ENCODE measurements around the gene ARIH1.
"Not testable (repeated sequence)": the region's sequence is repeated elsewhere in the genome, so short reads cannot be mapped to it uniquely, and the experiment has no call there.

ARIH1 gene

DNA sequence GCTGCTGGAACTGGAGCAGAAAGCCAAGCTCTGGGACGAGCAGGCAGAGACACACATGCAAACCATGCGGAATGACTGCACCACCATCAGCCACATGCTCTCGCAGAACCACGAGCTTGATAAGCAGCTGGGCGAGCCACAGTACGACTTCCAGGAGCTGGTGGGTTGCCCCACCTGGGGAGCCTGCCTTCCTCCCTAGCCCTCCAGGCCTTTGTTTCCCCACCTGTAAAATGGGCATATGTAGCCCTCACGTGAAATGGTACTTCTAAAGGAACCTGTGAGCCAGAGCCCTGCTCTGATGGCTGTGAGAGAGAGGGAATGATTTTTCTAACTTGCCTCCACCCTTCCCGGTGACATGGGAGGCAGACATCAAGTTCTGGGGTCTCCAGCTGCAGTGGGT is 135.7 kb downstream of the ARIH1 start:
- no peak for DNase-seq

GRCh38 chr15:72612324-72612723 is 138.2 kb downstream of the ARIH1 start:
- not testable (repeated sequence) for DNase-seq

GRCh38 chr15:72614810-72615532 is 140.8 kb downstream of the ARIH1 start:
- no peak for DNase-seq

GRCh38 chr15:72615533-72616233 is 141.6 kb downstream of the ARIH1 start:
- not testable (repeated sequence) for DNase-seq

DNA sequence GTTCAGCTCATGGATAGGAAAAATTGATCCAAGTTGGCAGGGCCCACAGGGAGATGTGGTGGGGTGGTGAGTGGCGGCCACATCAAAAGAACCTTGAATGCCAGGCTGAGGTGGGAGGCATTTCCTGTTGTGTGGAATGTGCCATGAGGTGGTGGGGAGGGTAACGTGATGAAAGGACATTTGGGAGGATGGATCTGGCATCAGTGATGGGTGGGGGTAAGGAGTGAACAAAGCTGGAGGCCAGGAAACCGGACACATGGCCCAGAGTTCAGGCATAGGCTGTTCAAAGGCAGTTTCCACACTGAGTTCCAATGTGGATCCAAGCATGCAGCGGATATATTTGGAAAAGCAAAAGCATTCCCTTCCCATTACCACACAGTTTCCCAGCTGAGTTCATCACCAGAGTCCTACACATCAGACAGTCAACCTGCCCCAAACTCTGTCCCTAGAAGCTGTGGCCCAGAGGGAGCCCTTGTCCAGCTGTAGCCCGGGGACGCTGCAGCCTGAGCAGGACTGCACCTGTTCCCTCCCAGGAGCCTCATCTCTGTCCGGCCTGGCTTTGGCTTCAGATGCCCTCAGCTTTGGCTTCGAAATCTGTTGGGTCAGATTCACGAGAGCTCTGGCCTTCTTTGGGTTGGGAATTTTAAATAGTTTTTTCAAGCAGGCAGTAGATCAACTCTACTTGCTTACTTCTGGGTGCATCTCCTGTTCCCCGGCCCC is 142.5 kb downstream of the ARIH1 start:
- no peak for DNase-seq

GRCh38 chr15:72623854-72624253 is 149.7 kb downstream of the ARIH1 start:
- DNase-seq, result not testable (repeated sequence)

DNA sequence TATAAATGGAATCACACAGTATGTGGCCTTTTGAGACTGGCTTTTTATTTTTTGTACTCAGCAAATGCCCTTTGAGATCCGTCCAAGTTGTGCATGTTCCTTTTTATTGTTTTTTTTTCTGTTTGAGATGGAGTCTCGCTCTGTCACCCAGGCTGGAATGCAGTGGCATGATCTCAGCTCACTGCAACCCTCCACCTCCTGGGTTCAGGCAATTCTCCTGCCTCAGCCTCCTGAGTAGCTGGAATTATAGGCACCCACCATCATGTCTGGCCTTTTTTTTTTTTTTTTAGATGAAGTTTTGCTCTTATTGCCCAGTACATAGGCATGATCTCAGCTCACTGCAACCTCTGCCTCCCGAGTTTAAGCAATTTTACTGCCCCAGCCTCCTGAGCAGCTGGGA is 152.0 kb downstream of the ARIH1 start:
- not testable (repeated sequence) for DNase-seq

DNA sequence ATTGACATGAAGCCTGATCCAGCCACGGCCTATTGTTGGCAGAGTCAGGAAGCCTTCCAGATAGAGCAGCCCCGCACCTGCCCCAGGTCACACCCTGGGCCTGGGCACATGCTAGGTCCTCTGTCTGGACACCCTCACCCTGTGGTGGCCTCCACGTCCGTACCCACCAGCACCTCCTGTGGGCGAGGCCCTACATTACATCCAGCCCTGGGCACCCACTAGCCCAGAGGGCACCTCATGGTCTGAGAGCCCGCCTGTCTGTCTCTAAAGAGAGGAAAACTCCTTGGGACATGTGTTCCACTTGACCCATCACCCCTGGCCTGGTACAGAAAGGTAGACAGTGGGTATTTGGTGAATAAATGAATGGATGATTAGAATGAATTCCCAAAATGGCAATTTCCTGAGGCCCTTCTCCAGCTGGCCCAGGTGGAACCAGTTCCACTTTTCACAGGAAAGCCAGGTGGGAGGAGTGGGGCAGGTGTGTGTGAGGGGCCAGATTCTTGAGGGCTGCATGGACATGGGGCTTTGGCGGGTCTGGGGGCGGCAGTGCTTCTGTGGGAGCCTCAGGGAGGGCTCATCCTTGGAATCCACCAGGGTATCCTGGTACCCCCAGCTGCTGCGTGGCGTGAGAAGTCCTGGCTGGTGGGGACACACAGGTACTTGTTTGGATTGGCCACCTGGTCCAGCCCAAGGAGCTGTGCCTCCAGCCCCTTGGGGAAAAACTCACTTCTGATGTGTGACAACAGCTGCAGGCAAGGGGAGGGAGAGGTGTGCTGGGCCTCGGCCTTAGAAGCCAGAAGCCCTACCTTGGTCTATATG is 154.3 kb downstream of the ARIH1 start:
- not testable (repeated sequence) for DNase-seq

DNA sequence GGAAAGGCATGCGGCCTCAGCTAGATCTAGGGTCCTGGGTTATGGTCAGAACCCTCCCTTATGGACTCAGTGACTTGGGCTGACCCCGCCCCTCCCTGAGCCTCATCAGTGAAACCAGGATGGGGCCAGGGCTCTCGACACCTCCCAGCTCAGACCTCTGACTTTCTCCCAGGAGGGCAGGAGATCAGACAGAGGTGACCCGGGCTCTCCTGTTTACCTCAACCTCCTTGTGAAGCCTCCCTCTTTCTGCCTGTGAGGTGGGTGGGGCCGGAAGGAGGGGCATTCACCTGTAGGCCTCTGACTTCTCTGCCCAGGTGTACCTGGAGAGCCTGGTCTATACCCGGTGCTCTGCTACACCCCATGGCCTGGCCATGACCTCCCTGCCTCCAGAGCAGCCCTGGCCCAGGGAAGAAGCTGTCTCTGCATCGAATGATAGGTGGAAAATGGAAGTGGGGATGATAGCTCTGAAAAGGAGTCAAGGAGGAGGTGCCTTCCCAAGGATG is 155.0 kb downstream of the ARIH1 start:
- not testable (repeated sequence) for DNase-seq

GRCh38 chr15:72636519-72637282 is 162.6 kb downstream of the ARIH1 start:
- not testable (repeated sequence) for DNase-seq

GRCh38 chr15:72639759-72640483 is 165.8 kb downstream of the ARIH1 start:
- DNase-seq, result not testable (repeated sequence)

DNA sequence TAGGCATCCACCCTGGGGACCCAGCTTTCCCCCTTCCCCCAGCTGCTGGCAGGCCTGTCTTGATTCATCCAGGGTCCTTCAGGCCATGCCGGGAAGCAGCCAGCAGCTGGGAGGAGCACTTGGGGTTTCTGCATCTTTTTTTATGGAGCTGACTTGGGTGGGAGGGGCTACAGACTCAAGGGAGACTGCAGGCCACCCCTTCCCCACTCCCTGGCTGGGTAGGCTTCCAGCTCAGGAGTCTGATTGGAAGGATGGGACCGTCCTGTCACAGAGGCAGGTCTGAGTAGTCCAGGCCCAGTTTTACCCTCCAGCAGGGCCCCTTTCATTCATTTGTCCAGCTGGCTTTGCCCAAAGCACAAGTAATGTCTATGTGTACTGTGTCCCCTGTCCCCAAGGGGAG is 168.1 kb downstream of the ARIH1 start:
- not testable (repeated sequence) for DNase-seq

- not testable (repeated sequence) for DNase-seq
Observed at GRCh38 chr15:72648631-72649253, 174.6 kb downstream of the ARIH1 start.
